Progenitor cell of endocrine pancreas (in vitro differentiated cells): ENCODE data around the gene KLK11. TPM values are rescaled to one million over a fixed set of nuclear protein-coding genes. Genes with fewer than 3 reads are reported as not detected.
A peak's percentile ranks its signal among the peaks of the same experiment; 100 is the strongest.

Experiments
- DNase-seq: peaks from one replicate; pipeline ENCODE4 v3.0.0; 2021; ENCODE audit warnings: low spot score; ENCODE audit not compliant: unreplicated experiment
- H3K27ac Mint-ChIP-seq: 2 replicates; pipeline ENCODE4 v1.8.0; 2021; ENCODE audit warnings: mild to moderate bottlenecking, moderate library complexity, mixed read lengths
- H3K27me3 Mint-ChIP-seq: 2 replicates; pipeline ENCODE4 v1.8.0; 2021; ENCODE audit warnings: mixed read lengths
- H3K36me3 Mint-ChIP-seq: 2 replicates; pipeline ENCODE4 v1.8.0; 2022; ENCODE audit warnings: mixed read lengths; ENCODE audit not compliant: insufficient read depth
- H3K4me1 Mint-ChIP-seq: 2 replicates; pipeline ENCODE4 v1.8.0; 2021; ENCODE audit warnings: low read depth, mixed read lengths
- H3K4me3 Mint-ChIP-seq: 2 replicates; pipeline ENCODE4 v1.8.0; 2021; ENCODE audit warnings: low read depth, mild to moderate bottlenecking, moderate library complexity, mixed read lengths
- H3K9me3 Mint-ChIP-seq: 2 replicates; pipeline ENCODE4 v1.8.0; 2021; ENCODE audit warnings: low read depth, mixed read lengths
- total RNA-seq: library from RNA; stranded (reverse); gene quantifications from 2 replicates; pipeline ENCODE4 v1.2.1, GENCODE V29; 2021
- TF ChIP-seq, protein P1 (sequence below): fragments of 200-600 bp; sonication (generic); IDR thresholded peaks from one replicate; pipeline ENCODE4 v1.5.0; 2021; ENCODE audit warnings: antibody characterized with exemption, mild to moderate bottlenecking; ENCODE audit not compliant: unreplicated experiment

KLK11 gene
- total RNA-seq, 1 donor from 2014 or later, result not detected

DNA sequence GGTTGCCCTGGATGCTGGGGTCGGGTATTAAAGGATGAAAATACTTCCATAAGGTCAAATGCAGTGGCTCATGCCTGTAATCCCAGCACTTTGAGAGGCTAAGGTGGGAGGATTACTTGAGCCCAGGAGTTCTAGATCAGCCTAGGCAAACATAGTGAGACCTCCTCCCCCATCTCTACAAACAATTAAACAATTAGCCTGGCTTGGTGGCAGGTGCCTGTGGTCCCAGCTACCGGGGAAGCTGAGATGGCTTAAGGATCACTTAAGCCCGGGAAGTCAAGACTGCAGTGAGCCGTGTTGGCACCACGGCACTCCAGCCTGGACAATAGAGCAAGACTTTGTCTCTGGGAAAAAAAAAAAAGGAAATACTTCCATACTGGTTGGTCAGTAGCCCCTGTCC, 1.5 kb downstream of the KLK11 start:
- Mint-ChIP-seq H3K27me3 (peaks cover 42% of the 10 kb centered on the region), H3K27ac (no peak overlapping the region), H3K4me3 (no peak overlapping the region), H3K4me1 (peaks cover 11% of the 10 kb centered on the region), H3K36me3 (no peaks in the 10 kb centered on the region), H3K9me3 (no peaks in the 10 kb centered on the region)
- TF ChIP-seq, protein P1, sequence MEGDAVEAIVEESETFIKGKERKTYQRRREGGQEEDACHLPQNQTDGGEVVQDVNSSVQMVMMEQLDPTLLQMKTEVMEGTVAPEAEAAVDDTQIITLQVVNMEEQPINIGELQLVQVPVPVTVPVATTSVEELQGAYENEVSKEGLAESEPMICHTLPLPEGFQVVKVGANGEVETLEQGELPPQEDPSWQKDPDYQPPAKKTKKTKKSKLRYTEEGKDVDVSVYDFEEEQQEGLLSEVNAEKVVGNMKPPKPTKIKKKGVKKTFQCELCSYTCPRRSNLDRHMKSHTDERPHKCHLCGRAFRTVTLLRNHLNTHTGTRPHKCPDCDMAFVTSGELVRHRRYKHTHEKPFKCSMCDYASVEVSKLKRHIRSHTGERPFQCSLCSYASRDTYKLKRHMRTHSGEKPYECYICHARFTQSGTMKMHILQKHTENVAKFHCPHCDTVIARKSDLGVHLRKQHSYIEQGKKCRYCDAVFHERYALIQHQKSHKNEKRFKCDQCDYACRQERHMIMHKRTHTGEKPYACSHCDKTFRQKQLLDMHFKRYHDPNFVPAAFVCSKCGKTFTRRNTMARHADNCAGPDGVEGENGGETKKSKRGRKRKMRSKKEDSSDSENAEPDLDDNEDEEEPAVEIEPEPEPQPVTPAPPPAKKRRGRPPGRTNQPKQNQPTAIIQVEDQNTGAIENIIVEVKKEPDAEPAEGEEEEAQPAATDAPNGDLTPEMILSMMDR, result no peak
- no peak for DNase-seq

DNA sequence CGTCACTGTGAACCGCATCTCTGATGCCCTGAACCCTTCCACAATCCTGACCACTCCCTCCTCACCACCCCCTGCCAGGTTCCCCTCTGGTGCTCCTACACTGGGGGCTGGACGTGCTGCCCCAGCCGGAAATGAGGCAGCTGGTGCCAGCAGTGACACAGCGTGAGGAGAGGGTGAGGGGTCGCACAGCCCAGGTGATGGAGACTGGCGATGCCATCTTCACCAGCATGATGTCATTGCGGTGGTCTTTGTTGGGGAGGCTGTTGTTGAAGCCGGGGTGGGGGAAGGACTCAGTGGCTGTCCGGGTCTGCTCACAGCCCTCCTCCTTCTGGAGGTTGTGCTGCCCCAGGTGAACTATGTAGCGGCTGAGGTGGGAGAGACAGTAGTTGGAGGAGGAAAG, 2.5 kb downstream of the KLK11 start:
- Mint-ChIP-seq H3K36me3 (no peaks in the 10 kb centered on the region), H3K4me1 (peaks cover 11% of the 10 kb centered on the region), H3K27me3 (peaks cover 45% of the 10 kb centered on the region), H3K9me3 (no peaks in the 10 kb centered on the region), H3K27ac (no peak overlapping the region), H3K4me3 (no peak overlapping the region)
- TF ChIP-seq, protein P1, result no peak
- no peak for DNase-seq

DNA sequence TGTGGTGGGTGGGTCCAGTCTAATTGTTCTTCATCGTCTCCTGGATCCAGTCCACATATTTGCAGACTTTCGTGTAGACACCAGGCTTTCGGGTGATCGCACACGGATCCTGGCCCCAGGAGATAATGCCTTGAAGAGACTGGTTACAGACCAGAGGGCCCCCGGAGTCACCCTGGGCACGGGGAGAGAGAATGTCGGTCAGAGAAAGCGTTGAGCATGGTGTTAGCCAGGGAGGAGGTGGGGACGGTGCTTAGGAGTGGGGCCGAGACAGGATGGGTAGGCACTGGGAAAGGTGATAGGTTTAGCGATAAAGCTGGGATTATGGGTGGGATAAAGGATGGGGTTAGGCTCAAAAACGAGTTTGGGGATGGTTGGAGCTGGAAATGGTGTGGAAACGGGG, 3.9 kb downstream of the KLK11 start:
- Mint-ChIP-seq H3K27me3 (peaks cover 57% of the 10 kb centered on the region), H3K4me1 (peaks cover 12% of the 10 kb centered on the region), H3K9me3 (no peaks in the 10 kb centered on the region), H3K36me3 (no peaks in the 10 kb centered on the region), H3K4me3 (no peak overlapping the region), H3K27ac (no peak overlapping the region)
- TF ChIP-seq, protein P1, result no peak
- no peak for DNase-seq

DNA sequence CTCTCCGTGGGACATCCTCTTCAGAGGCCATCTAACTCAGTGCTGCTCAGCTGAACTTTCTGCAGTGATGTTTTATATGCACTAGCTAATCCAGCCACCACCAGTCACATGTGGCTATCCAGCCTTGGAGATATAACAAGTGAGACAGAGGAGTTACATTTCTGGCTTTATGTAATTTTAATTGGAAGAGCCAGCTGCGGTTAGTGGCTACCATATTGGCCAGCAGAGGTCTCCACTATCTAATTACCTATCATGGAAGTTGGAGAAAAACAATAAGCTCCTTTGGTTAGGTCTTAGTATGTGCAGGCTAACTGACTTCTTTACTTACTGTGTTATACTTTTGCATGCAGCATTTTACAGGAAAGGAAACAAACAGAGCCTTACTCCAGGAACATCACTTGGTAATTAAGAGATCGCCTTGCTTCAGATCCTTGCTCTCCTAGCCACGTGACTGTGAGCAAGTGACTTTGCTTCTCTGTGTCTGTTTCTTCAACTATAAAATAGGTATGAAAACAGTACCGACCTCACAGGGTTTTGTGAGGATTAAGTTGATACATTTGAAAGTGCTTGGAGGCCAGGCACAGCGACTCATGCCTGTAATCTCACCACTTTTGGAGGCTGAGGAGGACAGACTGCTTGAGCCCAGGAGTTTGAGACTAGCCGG, 5.3 kb downstream of the KLK11 start:
- no peaks in the 10 kb centered on the region for H3K9me3 Mint-ChIP-seq
- no peaks in the 10 kb centered on the region for H3K36me3 Mint-ChIP-seq
- DNase-seq, result no peak
- no peak overlapping the region for H3K27ac Mint-ChIP-seq
- H3K4me1 Mint-ChIP-seq, result peaks cover 11% of the 10 kb centered on the region
- peaks cover 61% of the 10 kb centered on the region for H3K27me3 Mint-ChIP-seq
- TF ChIP-seq, protein P1, result peak; percentile 73
- no peak overlapping the region for H3K4me3 Mint-ChIP-seq

DNA sequence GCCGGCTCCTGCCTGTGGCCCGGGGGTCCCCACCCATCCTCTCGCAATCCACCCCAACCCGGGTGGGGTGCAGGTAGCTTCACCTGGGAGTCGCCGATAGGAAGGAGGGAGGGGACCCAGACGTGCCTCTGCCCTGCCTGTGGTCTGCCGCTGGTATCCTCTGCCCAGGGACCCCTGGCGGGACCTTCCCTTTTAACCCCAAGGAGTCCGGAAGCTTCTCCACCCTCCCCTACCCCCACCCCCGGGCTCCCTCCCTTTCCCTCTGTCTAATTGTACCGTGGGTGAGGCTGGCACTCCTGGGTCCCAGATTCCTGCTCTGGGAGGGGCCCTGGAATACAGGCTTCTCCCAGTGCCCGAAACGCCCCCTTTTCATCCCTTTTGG, 6.9 kb downstream of the KLK11 start, which contains the start of gene KLK10:
KLK10 (minus strand) TSS at position 166 of the 382 bp plus-strand sequence. CDS start 579 bp downstream, outside the sequence.
- TF ChIP-seq, protein P1, result no peak
- peak within 1 kb of the TSS; percentile 61 for H3K4me3 Mint-ChIP-seq
- H3K36me3 Mint-ChIP-seq, result no peaks in the 10 kb centered on the region
- peaks cover 6% of the 10 kb centered on the region for H3K4me1 Mint-ChIP-seq
- H3K27ac Mint-ChIP-seq, result peak within 1 kb of the TSS; percentile 31
- peaks cover 65% of the 10 kb centered on the region for H3K27me3 Mint-ChIP-seq
- DNase-seq, result no peak
- no peaks in the 10 kb centered on the region for H3K9me3 Mint-ChIP-seq
